GM18861 (cell line): Measurements from ENCODE around the gene TMEM255B.
"Not testable (repeated sequence)": the region's sequence is repeated elsewhere in the genome, so short reads cannot be mapped to it uniquely, and the experiment has no call there.

ENCODE experiments used
- ATAC-seq: cut with Tn5 transposase; IDR thresholded peaks from one replicate; pipeline ENCODE4 v1.9.1; 2021; ENCODE audit not compliant: unreplicated experiment

The TMEM255B gene

GRCh38 chr13:113785051-113786010, 26.3 kb downstream of the TMEM255B start:
- no peak for ATAC-seq

GRCh38 chr13:113786262-113786841, 27.3 kb downstream of the TMEM255B start:
- ATAC-seq = no peak

GRCh38 chr13:113787694-113788093, 28.7 kb downstream of the TMEM255B start:
- ATAC-seq = no peak

- no peak for ATAC-seq
Observed at GRCh38 chr13:113788413-113789135, 29.5 kb downstream of the TMEM255B start.

GRCh38 chr13:113789167-113789566, 30.1 kb downstream of the TMEM255B start:
- ATAC-seq = no peak

- ATAC-seq = not testable (repeated sequence)
Observed at GRCh38 chr13:113789931-113790330, 30.9 kb downstream of the TMEM255B start.

- ATAC-seq = no peak
Observed at GRCh38 chr13:113791226-113791625, 32.2 kb downstream of the TMEM255B start.

- no peak for ATAC-seq
Observed at GRCh38 chr13:113791761-113792160, 32.7 kb downstream of the TMEM255B start.

GRCh38 chr13:113792236-113792770, 33.3 kb downstream of the TMEM255B start:
- no peak for ATAC-seq

GRCh38 chr13:113792886-113793717, 34.1 kb downstream of the TMEM255B start:
- no peak for ATAC-seq

GRCh38 chr13:113793718-113794085, 34.7 kb downstream of the TMEM255B start:
- no peak for ATAC-seq

GRCh38 chr13:113794086-113794485, 35.1 kb downstream of the TMEM255B start:
- ATAC-seq = no peak

GRCh38 chr13:113794764-113795173, 35.7 kb downstream of the TMEM255B start:
- no peak for ATAC-seq

- not testable (repeated sequence) for ATAC-seq
Observed at GRCh38 chr13:113795362-113795761, 36.3 kb downstream of the TMEM255B start.

- no peak for ATAC-seq
Observed at GRCh38 chr13:113796211-113796963, 37.4 kb downstream of the TMEM255B start.

GRCh38 chr13:113796964-113797676, 38.1 kb downstream of the TMEM255B start:
- ATAC-seq = no peak

GRCh38 chr13:113798200-113798811, 39.3 kb downstream of the TMEM255B start:
- no peak for ATAC-seq

- no peak for ATAC-seq
Observed at GRCh38 chr13:113800576-113800926, 41.5 kb downstream of the TMEM255B start.
